Activated T-cell treated with anti-CD3 and anti-CD28 coated beads, Interleukin-2, amount 50 U/mL, for 72 hours (primary cell): ENCODE measurements around the gene PSEN2. TPM values are rescaled to one million over a fixed set of nuclear protein-coding genes. Genes with fewer than 3 reads are reported as not detected.
"Not testable (repeated sequence)": the region's sequence is repeated elsewhere in the genome, so short reads cannot be mapped to it uniquely, and the experiment has no call there.

Experiments used
- ATAC-seq, 2 donors: fragments of 150-1000 bp; cut with Tn5 transposase; replicated peaks in 1 of 2; 2 replicates each; pipeline ENCODE4 v1.10.0; 2021; ENCODE audit warnings: moderate library complexity in 2 of 2, mild to moderate bottlenecking in 1 of 2
- DNase-seq, 2 donors: peaks; one replicate each; pipeline ENCODE4 v3.0.0; 2021 to 2022; ENCODE audit warnings: mixed read lengths in 1 of 2
- H3K27ac Mint-ChIP-seq: one replicate; pipeline ENCODE4 v1.8.0; 2022; ENCODE audit warnings: mild to moderate bottlenecking, moderate library complexity, mixed read lengths
- H3K27me3 Mint-ChIP-seq: one replicate; pipeline ENCODE4 v1.8.0; 2022; ENCODE audit warnings: low read depth, mixed read lengths
- H3K36me3 Mint-ChIP-seq, 2 donors: one replicate each; pipeline ENCODE4 v1.8.0; 2022; ENCODE audit warnings: mixed read lengths in 2 of 2, mild to moderate bottlenecking in 1 of 2; ENCODE audit not compliant: insufficient read depth in 2 of 2
- H3K4me1 Mint-ChIP-seq: one replicate; pipeline ENCODE4 v1.8.0; 2022; ENCODE audit warnings: low read depth, mixed read lengths
- H3K4me3 Mint-ChIP-seq, 2 donors: one replicate each; pipeline ENCODE4 v1.8.0; 2022; ENCODE audit warnings: mild to moderate bottlenecking in 2 of 2, mixed read lengths in 2 of 2, moderate library complexity in 2 of 2
- H3K9me3 Mint-ChIP-seq, 2 donors: one replicate each; pipeline ENCODE4 v1.8.0; 2022; ENCODE audit warnings: mixed read lengths in 2 of 2
- total RNA-seq, 2 donors: library from RNA; stranded (reverse); gene quantifications; one replicate each; pipeline ENCODE4 v1.2.3, GENCODE V29; 2022

Gene PSEN2
- total RNA-seq, 2 donors from 2014 or later = 10.7 to 11.7 TPM

DNA sequence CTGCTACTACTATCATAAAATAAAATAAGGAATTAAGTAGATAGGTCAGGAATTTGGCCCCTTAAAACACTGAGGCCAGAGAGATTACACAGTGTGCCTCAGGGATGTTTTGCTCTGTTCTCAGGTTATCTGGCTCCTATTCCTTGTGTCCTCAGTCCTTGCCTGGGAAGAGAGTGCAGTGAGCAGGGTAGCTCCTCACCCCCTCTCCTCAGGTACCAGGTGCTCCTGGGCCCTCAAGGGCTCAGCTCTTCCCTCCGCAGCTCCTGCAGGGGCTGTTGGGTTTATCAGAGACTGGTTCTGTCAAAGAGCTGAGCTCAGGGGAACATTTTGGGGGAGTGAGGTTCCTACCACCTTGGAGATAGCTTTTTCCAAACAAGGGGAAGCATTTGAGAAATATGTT is 49.6 kb downstream of the PSEN2 start:
- DNase-seq (no peak), ATAC-seq (no peak)
- H3K9me3 Mint-ChIP-seq = no peaks in the 10 kb centered on the region
- H3K4me1 Mint-ChIP-seq = peaks cover 5% of the 10 kb centered on the region
- H3K4me3 Mint-ChIP-seq = no peak overlapping the region
- no peak overlapping the region for H3K27ac Mint-ChIP-seq
- H3K27me3 Mint-ChIP-seq = peaks cover 8% of the 10 kb centered on the region
- no peaks in the 10 kb centered on the region for H3K36me3 Mint-ChIP-seq

DNA sequence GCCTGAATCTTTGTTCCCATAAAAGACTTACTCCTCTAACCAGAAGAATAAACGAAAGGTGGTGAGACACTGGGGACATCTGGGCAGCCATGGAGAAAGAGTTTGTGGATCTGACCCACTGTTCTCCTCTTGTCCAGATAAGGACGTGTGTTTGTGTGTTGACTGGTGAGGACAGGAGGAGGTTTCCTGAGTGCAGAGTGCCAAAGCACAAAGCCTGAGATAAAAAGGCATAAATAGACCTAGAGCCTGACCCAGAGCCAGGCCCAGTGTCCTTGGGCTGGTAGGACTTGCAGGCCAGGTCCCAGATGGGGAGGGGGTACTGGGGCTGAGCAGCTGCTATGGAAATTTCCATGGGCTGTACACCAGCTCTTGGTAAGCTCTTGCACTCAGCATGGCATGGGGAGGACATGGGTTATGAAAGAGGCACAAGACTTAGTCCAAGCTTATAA is 50.1 kb downstream of the PSEN2 start:
- no peak for DNase-seq
- no peaks in the 10 kb centered on the region for H3K36me3 Mint-ChIP-seq
- ATAC-seq = no peak
- no peak overlapping the region for H3K4me3 Mint-ChIP-seq
- no peak overlapping the region for H3K27ac Mint-ChIP-seq
- H3K9me3 Mint-ChIP-seq = no peaks in the 10 kb centered on the region
- peaks cover under 1% of the 10 kb centered on the region for H3K4me1 Mint-ChIP-seq
- H3K27me3 Mint-ChIP-seq = peaks cover 8% of the 10 kb centered on the region

DNA sequence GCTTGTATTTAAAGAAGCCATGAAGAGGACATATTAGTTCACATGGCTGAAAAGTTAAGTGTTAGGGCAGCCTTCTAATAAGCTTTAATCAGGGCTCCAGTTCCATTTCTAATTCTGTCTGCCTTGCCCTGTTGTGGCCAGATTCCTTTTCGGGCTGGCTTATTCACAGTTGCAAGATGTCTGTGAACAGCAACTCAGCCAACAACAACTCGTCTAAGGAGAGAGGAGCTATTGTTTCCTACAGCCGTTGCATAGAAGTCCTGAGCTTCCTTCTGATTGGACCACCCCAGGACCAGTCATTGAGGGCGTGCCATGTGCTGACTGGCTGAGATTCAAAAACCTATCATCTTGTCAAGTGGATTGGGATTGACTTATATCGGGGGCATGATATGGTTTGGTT is 51.1 kb downstream of the PSEN2 start:
- ATAC-seq (no peak), DNase-seq (no peak)
- Mint-ChIP-seq H3K27ac (no peak overlapping the region), H3K9me3 (no peaks in the 10 kb centered on the region), H3K4me3 (no peak overlapping the region), H3K27me3 (peaks cover 8% of the 10 kb centered on the region), H3K36me3 (no peaks in the 10 kb centered on the region), H3K4me1 (no peaks in the 10 kb centered on the region)

DNA sequence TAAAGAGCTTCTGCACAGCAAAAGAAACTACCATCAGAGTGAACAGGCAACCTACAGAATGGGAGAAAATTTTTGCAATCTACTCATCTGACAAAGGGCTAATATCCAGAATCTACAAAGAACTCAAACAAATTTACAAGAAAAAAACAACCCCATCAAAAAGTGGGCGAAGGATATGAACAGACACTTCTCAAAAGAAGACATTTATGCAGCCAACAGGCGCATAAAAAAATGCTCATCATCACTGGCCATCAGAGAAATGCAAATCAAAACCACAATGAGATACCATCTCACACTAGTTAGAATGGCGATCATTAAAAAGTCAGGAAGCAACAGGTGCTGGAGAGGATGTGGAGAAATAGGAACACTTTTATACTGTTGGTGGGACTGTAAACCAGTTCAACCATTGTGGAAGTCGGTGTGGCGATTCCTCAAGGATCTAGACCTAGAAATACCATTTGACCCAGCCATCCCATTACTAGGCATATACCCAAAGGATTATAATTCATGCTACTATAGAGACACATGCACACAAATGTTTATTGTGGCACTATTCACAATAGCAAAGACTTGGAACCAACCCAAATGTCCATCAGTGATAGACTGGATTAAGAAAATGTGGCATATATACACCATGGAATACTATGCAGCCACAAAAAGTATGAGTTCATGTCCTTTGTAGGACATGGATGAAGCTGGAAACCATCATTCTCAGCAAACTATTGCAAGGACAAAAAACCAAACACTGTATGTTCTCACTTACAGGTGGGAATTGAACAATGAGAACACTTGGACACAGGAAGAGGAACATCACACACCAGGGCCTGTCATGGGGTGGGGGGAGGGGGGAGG is 59.1 kb downstream of the PSEN2 start:
- not testable (repeated sequence) for H3K27ac Mint-ChIP-seq, H3K27me3 Mint-ChIP-seq, ATAC-seq, H3K9me3 Mint-ChIP-seq, DNase-seq, H3K4me3 Mint-ChIP-seq, H3K36me3 Mint-ChIP-seq
- peaks cover 12% of the 10 kb centered on the region for H3K4me1 Mint-ChIP-seq

DNA sequence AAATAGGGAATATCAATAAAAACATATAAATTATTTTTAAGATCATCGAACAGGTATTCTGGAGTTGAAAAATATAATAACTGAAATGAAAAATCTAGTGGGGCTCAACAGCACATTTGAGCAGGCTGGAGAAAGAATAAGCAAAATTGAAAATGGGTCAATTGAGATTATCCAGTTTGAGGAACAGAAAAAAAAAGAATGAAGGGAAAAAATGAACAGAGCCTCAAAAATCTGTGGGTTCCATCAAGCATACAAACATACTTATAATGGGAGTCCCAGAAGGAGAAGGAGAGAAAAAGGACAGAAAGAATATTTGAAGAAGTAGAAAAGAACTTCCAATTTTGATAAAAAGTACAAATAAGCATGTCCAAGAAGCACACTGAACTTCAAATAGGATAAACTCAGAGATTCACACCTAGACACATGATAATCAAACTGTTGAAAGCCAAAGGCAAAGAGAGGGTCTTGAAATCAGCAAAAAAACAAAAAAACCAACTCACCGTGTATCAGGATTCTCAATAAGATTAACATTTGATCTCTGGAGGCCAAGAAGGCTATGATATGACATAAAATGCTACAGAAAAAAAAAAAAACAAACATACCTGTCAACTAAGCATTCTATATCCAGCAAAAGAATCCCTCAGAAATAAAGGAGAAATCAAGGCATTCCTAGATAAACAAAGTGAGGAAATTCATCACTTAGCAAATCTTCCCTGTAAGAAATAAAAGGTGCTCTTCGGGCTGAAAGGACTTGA is 64.2 kb downstream of the PSEN2 start:
- H3K9me3 Mint-ChIP-seq = peaks cover 6 to 8% of the 10 kb centered on the region in 2 donors
- ATAC-seq (no peak), DNase-seq (no peak)
- H3K4me3 Mint-ChIP-seq = no peak overlapping the region
- peaks cover 10 to 13% of the 10 kb centered on the region in 2 donors for H3K36me3 Mint-ChIP-seq
- no peaks in the 10 kb centered on the region for H3K27me3 Mint-ChIP-seq
- peak overlapping the region; percentile 57 for H3K27ac Mint-ChIP-seq
- peaks cover 31% of the 10 kb centered on the region for H3K4me1 Mint-ChIP-seq

DNA sequence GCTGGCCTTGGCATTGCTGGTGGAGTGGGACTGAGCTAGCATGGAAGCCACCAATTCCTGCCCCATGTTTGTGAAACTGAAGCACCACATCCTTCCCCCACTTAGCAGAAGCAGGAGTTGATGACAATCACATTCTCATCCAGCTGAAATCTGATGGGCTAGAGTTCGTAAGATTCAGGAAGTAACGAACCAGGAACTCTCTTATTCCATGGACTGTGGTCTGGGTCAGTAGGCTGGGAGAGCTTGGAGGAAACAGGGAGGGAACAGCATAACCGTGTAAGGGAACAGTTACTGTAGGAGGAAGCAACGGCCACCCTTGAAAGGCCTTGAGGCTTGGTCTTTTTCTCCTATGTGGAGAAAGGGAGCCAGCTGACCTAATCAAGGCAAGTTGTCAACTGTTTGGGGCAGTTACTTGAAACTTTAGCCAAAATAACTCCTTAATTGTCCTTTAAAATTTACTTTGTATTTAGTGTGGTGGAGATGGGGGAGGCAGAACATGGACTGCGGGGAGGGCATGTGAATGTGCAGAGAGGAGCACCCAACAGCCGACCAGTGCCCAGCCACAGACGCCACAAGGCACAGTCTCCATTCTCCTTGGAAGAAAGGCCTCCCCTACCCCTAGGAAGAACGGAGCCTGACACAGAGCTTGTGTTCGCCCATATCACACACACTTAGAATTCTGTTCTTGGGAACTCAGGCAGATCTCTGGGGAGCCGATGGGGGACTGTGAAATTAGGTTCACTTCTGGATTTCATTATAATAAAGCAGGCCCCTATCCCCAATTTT is 67.7 kb downstream of the PSEN2 start:
- no peak for DNase-seq
- Mint-ChIP-seq H3K27ac (peak overlapping the region; percentile 96), H3K36me3 (peaks cover 10 to 11% of the 10 kb centered on the region in 2 donors), H3K9me3 (peaks cover 6 to 8% of the 10 kb centered on the region in 2 donors), H3K4me1 (peaks cover 45% of the 10 kb centered on the region), H3K27me3 (no peaks in the 10 kb centered on the region), H3K4me3 (peak overlapping the region; percentile 85 to 94)
- ATAC-seq = no peak

DNA sequence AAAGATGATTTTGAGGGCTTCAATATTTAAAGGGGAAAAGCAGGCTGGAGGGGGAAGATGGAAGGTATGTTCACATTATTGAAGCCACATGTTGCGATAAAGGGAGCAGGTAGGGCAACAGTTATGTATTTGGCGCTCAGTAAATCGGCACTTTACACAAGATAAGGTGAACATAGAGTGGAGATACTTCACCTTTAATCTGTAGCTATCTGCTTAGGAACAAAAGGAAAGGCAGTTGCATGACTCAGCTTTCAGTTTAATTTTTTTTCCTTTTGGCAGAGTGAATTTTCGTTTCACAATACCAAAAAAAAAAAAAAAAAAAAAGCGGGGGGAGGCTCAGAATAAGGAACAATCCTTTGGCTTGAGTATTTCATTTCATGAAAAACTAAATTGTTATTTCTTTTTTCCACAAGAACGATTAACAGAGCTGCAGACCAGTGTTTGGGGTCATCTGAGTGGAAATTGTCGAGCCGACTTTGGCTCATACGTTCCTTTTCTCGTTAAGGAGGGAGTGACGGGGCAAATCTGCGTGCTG is 68.6 kb downstream of the PSEN2 start:
- Mint-ChIP-seq H3K4me3 (peak overlapping the region; percentile 85 to 94), H3K9me3 (peaks cover 6 to 8% of the 10 kb centered on the region in 2 donors), H3K4me1 (peaks cover 53% of the 10 kb centered on the region), H3K27ac (peak overlapping the region; percentile 96), H3K27me3 (no peaks in the 10 kb centered on the region), H3K36me3 (peaks cover 10 to 11% of the 10 kb centered on the region in 2 donors)
- no peak for ATAC-seq
- no peak for DNase-seq

DNA sequence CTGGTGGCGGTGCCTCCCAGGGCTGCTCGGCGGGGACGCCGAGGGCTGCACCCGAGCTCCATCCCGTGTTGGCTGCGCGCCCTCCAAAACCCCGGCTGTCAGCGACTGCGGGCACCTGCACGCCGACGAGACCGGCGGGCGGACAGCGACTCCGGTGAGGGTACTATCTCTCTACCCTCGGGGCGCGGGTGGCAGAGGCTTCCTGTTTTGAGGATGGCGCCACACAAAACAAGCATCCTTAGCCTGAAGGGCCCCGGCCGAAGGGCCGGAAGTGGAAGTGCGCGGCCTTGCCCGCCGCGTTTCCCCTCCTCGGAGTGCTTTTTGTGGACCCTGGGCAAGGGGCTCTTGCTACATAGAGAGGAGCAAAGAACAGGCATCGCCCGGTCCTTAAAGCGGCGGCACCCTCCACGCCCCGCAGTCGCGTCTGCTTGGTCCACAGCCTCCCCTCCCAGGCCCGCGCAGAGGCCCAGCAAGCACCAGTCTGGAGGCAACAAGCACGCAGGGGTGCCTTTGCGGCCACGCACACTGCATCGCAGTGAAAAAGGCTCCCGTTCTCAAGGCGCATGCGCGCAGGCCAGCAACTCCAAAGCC is 69.1 kb downstream of the PSEN2 start:
- DNase-seq = peak; percentile 75
- peaks cover 59% of the 10 kb centered on the region for H3K4me1 Mint-ChIP-seq

DNA sequence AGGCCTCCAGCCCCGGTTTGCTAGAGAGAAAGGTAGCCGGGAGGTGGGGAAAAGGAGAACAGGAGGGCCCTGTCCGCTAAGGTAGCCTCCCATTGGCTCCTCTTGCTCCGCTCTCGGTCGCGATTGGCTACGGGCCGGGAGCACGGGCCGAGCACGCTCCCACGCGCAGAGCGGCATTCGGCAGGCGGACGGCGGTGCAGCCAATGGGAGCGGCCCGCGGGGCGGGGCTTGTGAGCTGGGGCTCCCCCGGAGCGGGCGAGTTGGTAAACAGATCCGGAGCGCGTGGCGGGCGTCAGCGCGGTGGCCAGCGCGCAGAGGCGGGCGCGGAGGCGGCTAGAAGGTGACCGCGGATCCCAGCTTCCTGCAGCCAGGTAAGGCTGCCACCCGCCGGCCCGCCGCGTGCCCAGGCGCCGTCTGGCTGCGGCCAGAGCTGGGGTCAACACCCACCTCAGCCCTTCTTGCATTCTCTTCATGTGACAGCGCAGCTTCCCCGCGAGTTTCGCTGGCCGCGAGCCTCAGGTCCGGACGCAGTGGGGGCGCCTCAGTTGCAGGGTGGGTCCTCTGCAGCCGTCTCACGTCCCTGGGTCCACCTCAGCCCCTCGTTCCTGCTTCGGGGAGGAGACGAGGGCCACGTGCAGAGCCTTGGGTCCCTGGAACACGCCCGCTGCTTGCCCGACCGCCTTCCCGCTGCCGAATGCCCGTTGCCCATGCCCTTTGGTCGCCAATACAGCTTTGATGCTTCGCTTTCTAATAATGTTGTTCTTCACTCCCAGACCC is 69.8 kb downstream of the PSEN2 start, which contains the start of gene COQ8A:
Gene COQ8A, plus strand, starts transcription at position 266 of the 777 bp plus-strand sequence. CDS start 21,092 bp downstream, outside the sequence.
- Mint-ChIP-seq H3K9me3 (peaks cover 4% of the 10 kb centered on the region in 2 donors), H3K27ac (peak within 1 kb of the TSS; percentile 96), H3K27me3 (no peaks in the 10 kb centered on the region), H3K36me3 (peaks cover 4 to 6% of the 10 kb centered on the region in 2 donors), H3K4me3 (peak within 1 kb of the TSS; percentile 85 to 94), H3K4me1 (peaks cover 64% of the 10 kb centered on the region)
- DNase-seq (peak; percentile 99 to 100), ATAC-seq (peak; percentile 94 to 95)

More for the DNA sequence above, 69.1 kb downstream of the PSEN2 start:
- peak overlapping the region; percentile 96 for H3K27ac Mint-ChIP-seq
- peaks cover 9 to 10% of the 10 kb centered on the region in 2 donors for H3K36me3 Mint-ChIP-seq
- ATAC-seq = peak; percentile 42 to 52
- H3K27me3 Mint-ChIP-seq = no peaks in the 10 kb centered on the region
- H3K9me3 Mint-ChIP-seq = peaks cover 5 to 7% of the 10 kb centered on the region in 2 donors
- H3K4me3 Mint-ChIP-seq = peak overlapping the region; percentile 85 to 94

DNA sequence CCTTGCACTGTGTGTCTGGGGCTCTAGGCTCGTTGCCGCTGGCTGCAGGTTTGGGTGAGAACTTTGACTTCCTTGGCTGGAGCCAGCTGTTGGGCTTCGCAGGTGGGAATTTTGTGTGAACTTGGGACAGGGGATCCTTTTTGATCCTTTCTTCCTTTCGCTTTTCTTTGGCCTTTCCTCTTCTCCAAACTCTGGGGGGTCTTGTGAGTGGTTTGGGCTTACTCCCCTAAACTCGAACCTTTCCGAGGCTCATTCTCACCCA is 70.3 kb downstream of the PSEN2 start:
- no peak for ATAC-seq
- DNase-seq = no peak
- Mint-ChIP-seq H3K9me3 (no peaks in the 10 kb centered on the region), H3K36me3 (peaks cover 0 to 2% of the 10 kb centered on the region in 2 donors), H3K27ac (no peak overlapping the region), H3K27me3 (no peaks in the 10 kb centered on the region), H3K4me1 (peaks cover 67% of the 10 kb centered on the region), H3K4me3 (peak overlapping the region; percentile 85 to 94)

DNA sequence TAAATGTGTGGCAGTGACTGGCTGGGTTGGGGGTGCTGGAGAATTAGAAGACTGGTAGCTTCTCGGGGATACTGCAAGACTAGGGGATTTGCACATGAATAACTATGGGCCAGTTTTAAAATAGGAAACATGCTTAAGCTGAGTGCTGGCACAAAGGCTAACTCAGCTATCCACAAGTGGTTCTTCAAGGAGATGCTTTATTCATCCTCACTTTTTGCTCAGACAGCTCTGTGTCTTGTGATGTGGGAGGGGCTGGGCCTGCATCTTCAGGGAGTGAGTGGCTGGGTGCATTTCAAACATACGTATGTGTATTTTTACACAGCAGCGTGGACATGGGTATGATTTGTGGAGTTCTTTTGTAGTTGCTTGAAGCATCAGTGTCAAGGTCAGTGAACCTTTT is 72.0 kb downstream of the PSEN2 start:
- H3K4me1 Mint-ChIP-seq = peaks cover 73% of the 10 kb centered on the region

DNA sequence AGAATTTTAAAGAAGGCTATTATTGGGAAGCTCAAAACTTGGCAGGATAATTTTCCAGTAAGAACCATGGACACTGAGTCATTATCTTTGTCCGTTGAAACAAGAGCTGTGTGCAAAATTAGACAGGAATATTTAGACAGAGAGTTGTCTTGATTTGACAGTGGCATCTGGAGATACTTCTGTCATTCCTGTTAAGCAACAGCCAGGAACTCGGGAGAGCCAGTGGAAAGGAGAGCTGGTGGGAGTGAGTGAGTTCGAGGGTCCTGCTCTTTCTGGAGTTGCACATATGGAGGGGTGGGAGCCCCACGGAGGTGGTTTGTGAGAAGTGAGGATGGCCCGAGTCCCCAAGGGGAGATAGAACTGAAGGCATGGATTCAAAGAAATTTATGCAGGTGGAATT is 72.7 kb downstream of the PSEN2 start:
- peaks cover under 1 to 2% of the 10 kb centered on the region in 2 donors for H3K36me3 Mint-ChIP-seq

More for the DNA sequence above, 72.0 kb downstream of the PSEN2 start:
- no peaks in the 10 kb centered on the region for H3K9me3 Mint-ChIP-seq
- DNase-seq (no peak), ATAC-seq (no peak)
- no peak overlapping the region for H3K27ac Mint-ChIP-seq
- H3K27me3 Mint-ChIP-seq = no peaks in the 10 kb centered on the region
- H3K4me3 Mint-ChIP-seq = no peak overlapping the region
- peaks cover 0 to 2% of the 10 kb centered on the region in 2 donors for H3K36me3 Mint-ChIP-seq

More for the DNA sequence above, 72.7 kb downstream of the PSEN2 start:
- H3K4me3 Mint-ChIP-seq = no peak overlapping the region
- H3K27ac Mint-ChIP-seq = no peak overlapping the region
- no peaks in the 10 kb centered on the region for H3K27me3 Mint-ChIP-seq
- DNase-seq = no peak
- no peak for ATAC-seq
- H3K4me1 Mint-ChIP-seq = peaks cover 67% of the 10 kb centered on the region
- peaks cover 0 to 1% of the 10 kb centered on the region in 2 donors for H3K9me3 Mint-ChIP-seq
